GM23338 (cell line): Measurements from ENCODE around the gene TMPRSS5. TPM values are rescaled to one million over a fixed set of nuclear protein-coding genes. Genes with fewer than 3 reads are reported as not detected.

Source experiments
- ATAC-seq: fragments of 200-7000 bp; cut with Tn5 transposase; 3 replicates; pipeline ENCODE4 v1.9.1; 2020
- DNase-seq: peaks from one replicate; pipeline ENCODE4 v3.0.0-alpha.2; 2015; ENCODE audit warnings: low spot score
- H2AFZ ChIP-seq: fragments of 200-600 bp; sonication (generic); 2 replicates; pipeline ENCODE4 v1.8.0; 2016; ENCODE audit warnings: antibody characterized with exemption, mild to moderate bottlenecking, moderate library complexity
- H3F3A ChIP-seq: fragments of 200-600 bp; sonication (generic); replicated peaks from 2 replicates; pipeline ENCODE4 v1.8.0; 2017; ENCODE audit warnings: antibody characterized with exemption, mixed run types, low read depth
- H3K27ac ChIP-seq: fragments of 200-600 bp; sonication (generic); 2 replicates; pipeline ENCODE4 v1.6.1; 2016; ENCODE audit warnings: low read depth
- H3K27me3 ChIP-seq: fragments of 200-600 bp; sonication (generic); 2 replicates; pipeline ENCODE4 v1.8.0; 2016; ENCODE audit warnings: mild to moderate bottlenecking, mixed run types, moderate library complexity; ENCODE audit not compliant: insufficient read depth
- H3K36me3 ChIP-seq: fragments of 200-600 bp; sonication (generic); 2 replicates; pipeline ENCODE4 v1.8.0; 2016; ENCODE audit warnings: mild to moderate bottlenecking; ENCODE audit not compliant: insufficient read depth
- H3K4me1 ChIP-seq: fragments of 200-600 bp; sonication (generic); 2 replicates; pipeline ENCODE4 v1.8.0; 2016; ENCODE audit warnings: mild to moderate bottlenecking, moderate library complexity; ENCODE audit not compliant: insufficient read depth
- H3K4me2 ChIP-seq: fragments of 200-600 bp; sonication (generic); 2 replicates; pipeline ENCODE4 v1.7.1; 2017; ENCODE audit warnings: mixed run types
- H3K4me3 ChIP-seq: fragments of 200-600 bp; sonication (generic); 2 replicates; pipeline ENCODE4 v1.6.1; 2016; ENCODE audit warnings: mixed run types
- H3K79me2 ChIP-seq: fragments of 200-600 bp; sonication (generic); replicated peaks from 2 replicates; pipeline ENCODE4 v1.8.0; 2017; ENCODE audit warnings: mild to moderate bottlenecking; ENCODE audit not compliant: insufficient read depth
- H3K9me2 ChIP-seq: fragments of 200-600 bp; sonication (generic); 2 replicates; pipeline ENCODE4 v1.8.0; 2017; ENCODE audit not compliant: insufficient read depth
- H4K20me1 ChIP-seq: fragments of 200-600 bp; sonication (generic); replicated peaks from 2 replicates; pipeline ENCODE4 v1.8.0; 2017; ENCODE audit warnings: mild to moderate bottlenecking; ENCODE audit not compliant: insufficient read depth
- H3K27ac Mint-ChIP-seq: 2 replicates; pipeline ENCODE4 v1.8.0; 2020; ENCODE audit warnings: inconsistent platforms, mild to moderate bottlenecking, moderate library complexity, mixed read lengths
- H3K27me3 Mint-ChIP-seq: 3 replicates; pipeline ENCODE4 v1.8.0; 2022; ENCODE audit warnings: low read depth, mild to moderate bottlenecking, moderate library complexity, mixed read lengths, inconsistent platforms; ENCODE audit not compliant: insufficient read depth, poor library complexity
- H3K36me3 Mint-ChIP-seq: 3 replicates; pipeline ENCODE4 v1.8.0; 2021; ENCODE audit warnings: low read depth, mild to moderate bottlenecking, inconsistent platforms, moderate library complexity, mixed read lengths
- H3K4me1 Mint-ChIP-seq: 3 replicates; pipeline ENCODE4 v1.8.0; 2020; ENCODE audit warnings: mild to moderate bottlenecking, inconsistent platforms, mixed read lengths
- H3K4me3 Mint-ChIP-seq: 3 replicates; pipeline ENCODE4 v1.8.0; 2021; ENCODE audit warnings: moderate library complexity, mild to moderate bottlenecking, inconsistent platforms, mixed read lengths
- H3K9me3 Mint-ChIP-seq: 3 replicates; pipeline ENCODE4 v1.8.0; 2020; ENCODE audit warnings: moderate library complexity, mild to moderate bottlenecking, inconsistent platforms, mixed read lengths
- CREB1 ChIP-seq: fragments of 250-450 bp; sonication (Bioruptor Pico); IDR thresholded peaks from 2 replicates; pipeline ENCODE4 v1.5.0; 2020; ENCODE audit warnings: low read depth, mild to moderate bottlenecking, moderate library complexity
- JUNB ChIP-seq: IDR thresholded peaks from one replicate; pipeline ENCODE4 v1.6.1; 2016; ENCODE audit warnings: antibody characterized with exemption; ENCODE audit not compliant: unreplicated experiment
- POLR2AphosphoS5 ChIP-seq: IDR thresholded peaks from 2 replicates; pipeline ENCODE4 v1.6.1; 2016; ENCODE audit warnings: antibody characterized with exemption, low read depth
- STAT1 ChIP-seq: IDR thresholded peaks from one replicate; pipeline ENCODE4 v1.6.1; 2016; ENCODE audit warnings: antibody characterized with exemption; ENCODE audit not compliant: unreplicated experiment
- ZNF114 ChIP-seq: fragments of 250-450 bp; sonication (Bioruptor Pico); IDR thresholded peaks from 2 replicates; pipeline ENCODE4 v1.5.0; 2020; ENCODE audit warnings: mild to moderate bottlenecking, moderate library complexity
- ZNF331 ChIP-seq: fragments of 250-450 bp; sonication (Bioruptor Pico); IDR thresholded peaks from 2 replicates; pipeline ENCODE4 v1.5.0; 2020; ENCODE audit warnings: low read depth, mild to moderate bottlenecking, moderate library complexity
- polyA plus RNA-seq: library from polyadenylated mRNA; unstranded; fragments of >200 nt; fragmentation: Nextera tagmentation; extraction: Ambion mirVana; gene quantifications from 2 replicates; pipeline ENCODE4 v1.2.1, GENCODE V29; 2016
- total RNA-seq: library from RNA; depleted of rRNA; stranded (reverse); fragments of >200 nt; shearing (Covaris generic); gene quantifications from 2 replicates; pipeline ENCODE4 v1.2.3, GENCODE V29; 2014
- TF ChIP-seq, protein P1 (sequence below): IDR thresholded peaks from one replicate; pipeline ENCODE4 v1.6.1; 2018; ENCODE audit warnings: antibody characterized with exemption; ENCODE audit not compliant: unreplicated experiment
- TF ChIP-seq, protein P2 (sequence below), 2 experiments: fragments of 200-600 bp in 1 of 2; sonication (generic) in 1 of 2; conservative IDR thresholded peaks; 2 replicates each; pipeline versions ENCODE4 v1.5.1 to v1.6.1; 2016 to 2017; ENCODE audit warnings: antibody characterized with exemption in 2 of 2, low read depth in 2 of 2, mild to moderate bottlenecking in 2 of 2, moderate library complexity in 1 of 2
- TF ChIP-seq, protein P3 (sequence below): fragments of 250-450 bp; sonication (Bioruptor Pico); IDR thresholded peaks from 2 replicates; pipeline ENCODE4 v1.5.0; 2020; ENCODE audit warnings: mild to moderate bottlenecking, moderate library complexity

TMPRSS5 gene
- total and polyA plus RNA-seq, 2 experiments from 2014 or later, result not detected

DNA sequence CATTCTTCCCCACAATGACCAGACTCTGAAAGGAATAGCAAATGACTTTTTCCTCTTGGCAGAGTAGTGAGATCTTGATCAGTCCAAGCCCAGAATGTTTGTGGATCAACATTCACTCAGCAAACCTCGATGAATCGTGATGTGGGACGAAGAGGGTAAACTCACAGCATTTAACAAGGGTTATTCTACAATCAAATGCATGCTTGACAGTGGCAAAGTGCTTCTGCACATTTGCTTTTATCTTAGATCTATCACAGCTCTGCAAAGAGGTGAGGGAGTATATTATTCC is 31.8 kb downstream of the TMPRSS5 start:
- H3K4me3 ChIP-seq, result no peak overlapping the region
- TF ChIP-seq ZNF114 (CRISPR knock-in tag), result no peak
- TF ChIP-seq, protein P1, sequence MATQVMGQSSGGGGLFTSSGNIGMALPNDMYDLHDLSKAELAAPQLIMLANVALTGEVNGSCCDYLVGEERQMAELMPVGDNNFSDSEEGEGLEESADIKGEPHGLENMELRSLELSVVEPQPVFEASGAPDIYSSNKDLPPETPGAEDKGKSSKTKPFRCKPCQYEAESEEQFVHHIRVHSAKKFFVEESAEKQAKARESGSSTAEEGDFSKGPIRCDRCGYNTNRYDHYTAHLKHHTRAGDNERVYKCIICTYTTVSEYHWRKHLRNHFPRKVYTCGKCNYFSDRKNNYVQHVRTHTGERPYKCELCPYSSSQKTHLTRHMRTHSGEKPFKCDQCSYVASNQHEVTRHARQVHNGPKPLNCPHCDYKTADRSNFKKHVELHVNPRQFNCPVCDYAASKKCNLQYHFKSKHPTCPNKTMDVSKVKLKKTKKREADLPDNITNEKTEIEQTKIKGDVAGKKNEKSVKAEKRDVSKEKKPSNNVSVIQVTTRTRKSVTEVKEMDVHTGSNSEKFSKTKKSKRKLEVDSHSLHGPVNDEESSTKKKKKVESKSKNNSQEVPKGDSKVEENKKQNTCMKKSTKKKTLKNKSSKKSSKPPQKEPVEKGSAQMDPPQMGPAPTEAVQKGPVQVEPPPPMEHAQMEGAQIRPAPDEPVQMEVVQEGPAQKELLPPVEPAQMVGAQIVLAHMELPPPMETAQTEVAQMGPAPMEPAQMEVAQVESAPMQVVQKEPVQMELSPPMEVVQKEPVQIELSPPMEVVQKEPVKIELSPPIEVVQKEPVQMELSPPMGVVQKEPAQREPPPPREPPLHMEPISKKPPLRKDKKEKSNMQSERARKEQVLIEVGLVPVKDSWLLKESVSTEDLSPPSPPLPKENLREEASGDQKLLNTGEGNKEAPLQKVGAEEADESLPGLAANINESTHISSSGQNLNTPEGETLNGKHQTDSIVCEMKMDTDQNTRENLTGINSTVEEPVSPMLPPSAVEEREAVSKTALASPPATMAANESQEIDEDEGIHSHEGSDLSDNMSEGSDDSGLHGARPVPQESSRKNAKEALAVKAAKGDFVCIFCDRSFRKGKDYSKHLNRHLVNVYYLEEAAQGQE, result no peak
- TF ChIP-seq POLR2AphosphoS5, result no peak
- TF ChIP-seq JUNB, result no peak
- no peak for TF ChIP-seq ZNF331 (CRISPR knock-in tag)
- TF ChIP-seq CREB1 (CRISPR knock-in tag), result no peak
- TF ChIP-seq, protein P2, sequence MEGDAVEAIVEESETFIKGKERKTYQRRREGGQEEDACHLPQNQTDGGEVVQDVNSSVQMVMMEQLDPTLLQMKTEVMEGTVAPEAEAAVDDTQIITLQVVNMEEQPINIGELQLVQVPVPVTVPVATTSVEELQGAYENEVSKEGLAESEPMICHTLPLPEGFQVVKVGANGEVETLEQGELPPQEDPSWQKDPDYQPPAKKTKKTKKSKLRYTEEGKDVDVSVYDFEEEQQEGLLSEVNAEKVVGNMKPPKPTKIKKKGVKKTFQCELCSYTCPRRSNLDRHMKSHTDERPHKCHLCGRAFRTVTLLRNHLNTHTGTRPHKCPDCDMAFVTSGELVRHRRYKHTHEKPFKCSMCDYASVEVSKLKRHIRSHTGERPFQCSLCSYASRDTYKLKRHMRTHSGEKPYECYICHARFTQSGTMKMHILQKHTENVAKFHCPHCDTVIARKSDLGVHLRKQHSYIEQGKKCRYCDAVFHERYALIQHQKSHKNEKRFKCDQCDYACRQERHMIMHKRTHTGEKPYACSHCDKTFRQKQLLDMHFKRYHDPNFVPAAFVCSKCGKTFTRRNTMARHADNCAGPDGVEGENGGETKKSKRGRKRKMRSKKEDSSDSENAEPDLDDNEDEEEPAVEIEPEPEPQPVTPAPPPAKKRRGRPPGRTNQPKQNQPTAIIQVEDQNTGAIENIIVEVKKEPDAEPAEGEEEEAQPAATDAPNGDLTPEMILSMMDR (conservative IDR thresholded peaks at IDR 0.05; ENCODE audit: low read depth in 2 of 2), result no peak
- no peak for TF ChIP-seq STAT1
- no peak overlapping the region for H3K27ac ChIP-seq
- H3K4me1 Mint-ChIP-seq, result peaks cover 19% of the 10 kb centered on the region
- H4K20me1 ChIP-seq, result no peaks in the 10 kb centered on the region
- peaks cover under 1% of the 10 kb centered on the region; the same call in 1 of the 2 replicates for H3K4me1 ChIP-seq
- no peaks in the 10 kb centered on the region for H3F3A ChIP-seq
- no peaks in the 10 kb centered on the region for H3K9me3 Mint-ChIP-seq
- ATAC-seq, result no peak
- no peaks in the 10 kb centered on the region for H3K36me3 Mint-ChIP-seq
- no peak overlapping the region for H3K4me3 Mint-ChIP-seq
- H3K4me2 ChIP-seq, result no peak overlapping the region
- H3K27ac Mint-ChIP-seq, result no peak overlapping the region
- DNase-seq, result no peak
- no peaks in the 10 kb centered on the region; the same call in 1 of the 2 replicates for H3K9me2 ChIP-seq
- no peak overlapping the region for H2AFZ ChIP-seq
- peaks cover 4% of the 10 kb centered on the region for H3K27me3 Mint-ChIP-seq
- H3K27me3 ChIP-seq, result no peaks in the 10 kb centered on the region
- H3K36me3 ChIP-seq, result no peaks in the 10 kb centered on the region; the same call in 1 of the 2 replicates
- H3K79me2 ChIP-seq, result no peaks in the 10 kb centered on the region

DNA sequence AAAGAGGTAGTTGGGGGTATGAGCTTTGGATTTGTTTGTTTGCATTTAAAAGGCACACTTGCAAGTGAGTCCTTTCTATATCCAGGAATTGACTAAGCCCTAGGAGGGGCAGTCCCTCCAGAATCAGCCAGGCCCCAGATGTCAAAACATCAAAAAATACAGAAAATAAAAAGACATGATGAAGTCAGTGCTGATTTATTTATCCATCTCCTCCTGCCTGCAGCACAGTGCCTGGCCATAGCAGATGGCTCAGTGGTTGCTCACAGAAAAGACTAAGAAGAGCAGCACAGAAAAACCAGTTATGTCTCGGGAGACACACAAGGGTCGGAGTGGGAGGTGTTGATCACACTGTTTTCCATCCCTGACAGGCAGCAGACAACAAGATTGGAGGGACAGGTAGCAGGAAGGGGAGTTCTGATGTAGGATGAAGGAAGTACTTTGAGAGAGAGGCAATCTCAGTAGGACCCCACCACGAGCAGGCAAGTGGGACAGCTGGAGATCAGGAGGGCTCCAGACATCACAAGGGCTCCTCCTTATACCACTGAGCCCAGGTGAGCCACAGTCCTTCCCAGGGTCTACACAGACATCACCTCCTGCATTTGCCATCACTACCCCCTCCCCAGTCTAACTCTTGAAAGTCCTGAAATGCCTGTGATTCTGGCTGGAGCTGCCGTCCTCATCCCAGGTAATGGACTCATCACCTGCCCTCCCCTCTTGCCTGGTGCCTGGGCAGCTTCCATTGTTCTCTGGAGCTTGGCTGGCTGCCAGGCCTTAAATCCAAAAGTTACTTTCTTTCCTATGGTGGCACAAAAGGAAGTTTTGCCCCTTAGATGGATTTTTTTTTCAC is 32.3 kb downstream of the TMPRSS5 start:
- no peaks in the 10 kb centered on the region for H4K20me1 ChIP-seq
- Mint-ChIP-seq H3K27me3 (peaks cover 4% of the 10 kb centered on the region), H3K9me3 (no peaks in the 10 kb centered on the region), H3K27ac (no peak overlapping the region), H3K4me1 (peaks cover 25% of the 10 kb centered on the region), H3K4me3 (no peak overlapping the region), H3K36me3 (no peaks in the 10 kb centered on the region)
- ATAC-seq (no peak; the same call in 2 of the 3 replicates), DNase-seq (no peak)
- H3K27ac ChIP-seq, result no peak overlapping the region
- H3K36me3 ChIP-seq, result no peaks in the 10 kb centered on the region; the same call in 1 of the 2 replicates
- H3K4me2 ChIP-seq, result 0 out of 2 replicates have a peak overlapping the region, but pooled peaks have one; percentile 26
- no peaks in the 10 kb centered on the region for H3K79me2 ChIP-seq
- H3K4me3 ChIP-seq, result no peak overlapping the region
- no peaks in the 10 kb centered on the region for H3F3A ChIP-seq
- H3K4me1 ChIP-seq, result peaks cover 6% of the 10 kb centered on the region
- H3K27me3 ChIP-seq, result no peaks in the 10 kb centered on the region
- H2AFZ ChIP-seq, result peak overlapping the region; percentile 28; the same call in 1 of the 2 replicates
- H3K9me2 ChIP-seq, result no peaks in the 10 kb centered on the region; the same call in 1 of the 2 replicates
- no peak for TF ChIP-seq ZNF114 (CRISPR knock-in tag)
- no peak for TF ChIP-seq ZNF331 (CRISPR knock-in tag)
- TF ChIP-seq, protein P3, sequence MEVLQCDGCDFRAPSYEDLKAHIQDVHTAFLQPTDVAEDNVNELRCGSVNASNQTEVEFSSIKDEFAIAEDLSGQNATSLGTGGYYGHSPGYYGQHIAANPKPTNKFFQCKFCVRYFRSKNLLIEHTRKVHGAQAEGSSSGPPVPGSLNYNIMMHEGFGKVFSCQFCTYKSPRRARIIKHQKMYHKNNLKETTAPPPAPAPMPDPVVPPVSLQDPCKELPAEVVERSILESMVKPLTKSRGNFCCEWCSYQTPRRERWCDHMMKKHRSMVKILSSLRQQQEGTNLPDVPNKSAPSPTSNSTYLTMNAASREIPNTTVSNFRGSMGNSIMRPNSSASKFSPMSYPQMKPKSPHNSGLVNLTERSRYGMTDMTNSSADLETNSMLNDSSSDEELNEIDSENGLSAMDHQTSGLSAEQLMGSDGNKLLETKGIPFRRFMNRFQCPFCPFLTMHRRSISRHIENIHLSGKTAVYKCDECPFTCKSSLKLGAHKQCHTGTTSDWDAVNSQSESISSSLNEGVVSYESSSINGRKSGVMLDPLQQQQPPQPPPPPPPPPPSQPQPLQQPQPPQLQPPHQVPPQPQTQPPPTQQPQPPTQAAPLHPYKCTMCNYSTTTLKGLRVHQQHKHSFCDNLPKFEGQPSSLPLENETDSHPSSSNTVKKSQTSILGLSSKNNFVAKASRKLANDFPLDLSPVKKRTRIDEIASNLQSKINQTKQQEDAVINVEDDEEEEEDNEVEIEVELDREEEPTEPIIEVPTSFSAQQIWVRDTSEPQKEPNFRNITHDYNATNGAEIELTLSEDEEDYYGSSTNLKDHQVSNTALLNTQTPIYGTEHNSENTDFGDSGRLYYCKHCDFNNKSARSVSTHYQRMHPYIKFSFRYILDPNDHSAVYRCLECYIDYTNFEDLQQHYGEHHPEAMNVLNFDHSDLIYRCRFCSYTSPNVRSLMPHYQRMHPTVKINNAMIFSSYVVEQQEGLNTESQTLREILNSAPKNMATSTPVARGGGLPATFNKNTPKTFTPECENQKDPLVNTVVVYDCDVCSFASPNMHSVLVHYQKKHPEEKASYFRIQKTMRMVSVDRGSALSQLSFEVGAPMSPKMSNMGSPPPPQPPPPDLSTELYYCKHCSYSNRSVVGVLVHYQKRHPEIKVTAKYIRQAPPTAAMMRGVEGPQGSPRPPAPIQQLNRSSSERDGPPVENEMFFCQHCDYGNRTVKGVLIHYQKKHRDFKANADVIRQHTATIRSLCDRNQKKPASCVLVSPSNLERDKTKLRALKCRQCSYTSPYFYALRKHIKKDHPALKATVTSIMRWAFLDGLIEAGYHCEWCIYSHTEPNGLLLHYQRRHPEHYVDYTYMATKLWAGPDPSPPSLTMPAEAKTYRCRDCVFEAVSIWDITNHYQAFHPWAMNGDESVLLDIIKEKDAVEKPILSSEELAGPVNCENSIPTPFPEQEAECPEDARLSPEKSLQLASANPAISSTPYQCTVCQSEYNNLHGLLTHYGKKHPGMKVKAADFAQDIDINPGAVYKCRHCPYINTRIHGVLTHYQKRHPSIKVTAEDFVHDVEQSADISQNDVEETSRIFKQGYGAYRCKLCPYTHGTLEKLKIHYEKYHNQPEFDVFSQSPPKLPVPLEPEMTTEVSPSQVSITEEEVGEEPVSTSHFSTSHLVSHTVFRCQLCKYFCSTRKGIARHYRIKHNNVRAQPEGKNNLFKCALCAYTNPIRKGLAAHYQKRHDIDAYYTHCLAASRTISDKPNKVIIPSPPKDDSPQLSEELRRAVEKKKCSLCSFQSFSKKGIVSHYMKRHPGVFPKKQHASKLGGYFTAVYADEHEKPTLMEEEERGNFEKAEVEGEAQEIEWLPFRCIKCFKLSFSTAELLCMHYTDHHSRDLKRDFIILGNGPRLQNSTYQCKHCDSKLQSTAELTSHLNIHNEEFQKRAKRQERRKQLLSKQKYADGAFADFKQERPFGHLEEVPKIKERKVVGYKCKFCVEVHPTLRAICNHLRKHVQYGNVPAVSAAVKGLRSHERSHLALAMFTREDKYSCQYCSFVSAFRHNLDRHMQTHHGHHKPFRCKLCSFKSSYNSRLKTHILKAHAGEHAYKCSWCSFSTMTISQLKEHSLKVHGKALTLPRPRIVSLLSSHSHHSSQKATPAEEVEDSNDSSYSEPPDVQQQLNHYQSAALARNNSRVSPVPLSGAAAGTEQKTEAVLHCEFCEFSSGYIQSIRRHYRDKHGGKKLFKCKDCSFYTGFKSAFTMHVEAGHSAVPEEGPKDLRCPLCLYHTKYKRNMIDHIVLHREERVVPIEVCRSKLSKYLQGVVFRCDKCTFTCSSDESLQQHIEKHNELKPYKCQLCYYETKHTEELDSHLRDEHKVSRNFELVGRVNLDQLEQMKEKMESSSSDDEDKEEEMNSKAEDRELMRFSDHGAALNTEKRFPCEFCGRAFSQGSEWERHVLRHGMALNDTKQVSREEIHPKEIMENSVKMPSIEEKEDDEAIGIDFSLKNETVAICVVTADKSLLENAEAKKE (CRISPR knock-in tag), result no peak
